HG02763 (cell line): ENCODE measurements around the gene SLC5A5.
"Not testable (repeated sequence)": the region's sequence is repeated elsewhere in the genome, so short reads cannot be mapped to it uniquely, and the experiment has no call there.

ENCODE experiments used
- ATAC-seq: cut with Tn5 transposase; IDR thresholded peaks from one replicate; pipeline ENCODE4 v1.9.1; 2021; ENCODE audit warnings: mild to moderate bottlenecking, moderate library complexity; ENCODE audit not compliant: unreplicated experiment

The SLC5A5 gene

GRCh38 chr19:17869114-17869608, 2.6 kb upstream of the SLC5A5 start:
- no peak for ATAC-seq

GRCh38 chr19:17871032-17871877, 490 bp upstream of the SLC5A5 start:
- no peak for ATAC-seq

GRCh38 chr19:17872251-17873001, 681 bp downstream of the SLC5A5 start:
- no peak for ATAC-seq

- no peak for ATAC-seq
Measured at GRCh38 chr19:17873786-17874757, 2.3 kb downstream of the SLC5A5 start.

- no peak for ATAC-seq
Measured at GRCh38 chr19:17874758-17875135, 3.0 kb downstream of the SLC5A5 start.

GRCh38 chr19:17877696-17878095, 6.0 kb downstream of the SLC5A5 start:
- ATAC-seq, result no peak

GRCh38 chr19:17879466-17879865, 7.7 kb downstream of the SLC5A5 start:
- ATAC-seq, result no peak

- no peak for ATAC-seq
Measured at GRCh38 chr19:17881701-17882100, 10.0 kb downstream of the SLC5A5 start.

GRCh38 chr19:17883627-17884410, 12.1 kb downstream of the SLC5A5 start:
- ATAC-seq, result no peak

- no peak for ATAC-seq
Measured at GRCh38 chr19:17886515-17886914, 14.8 kb downstream of the SLC5A5 start.

GRCh38 chr19:17887221-17887620, 15.5 kb downstream of the SLC5A5 start:
- not testable (repeated sequence) for ATAC-seq

GRCh38 chr19:17888260-17888659, 16.5 kb downstream of the SLC5A5 start:
- no peak for ATAC-seq

- no peak for ATAC-seq
Measured at GRCh38 chr19:17889609-17890214, 18.0 kb downstream of the SLC5A5 start.

GRCh38 chr19:17893766-17894165, 22.0 kb downstream of the SLC5A5 start:
- no peak for ATAC-seq

GRCh38 chr19:17902701-17903100, 31.0 kb downstream of the SLC5A5 start:
- no peak for ATAC-seq

- ATAC-seq, result no peak
Measured at GRCh38 chr19:17908244-17908643, 36.5 kb downstream of the SLC5A5 start.

GRCh38 chr19:17909003-17909732, 37.4 kb downstream of the SLC5A5 start:
- no peak for ATAC-seq

GRCh38 chr19:17910791-17911360, 39.1 kb downstream of the SLC5A5 start:
- no peak for ATAC-seq
